ENCODE results near the gene UBA52. TPM values are rescaled to one million over a fixed set of nuclear protein-coding genes. Genes with fewer than 3 reads are reported as not detected.

Gene UBA52
- total and polyA plus RNA-seq, 2 of the 8 experiments (the other 6 are each of a cell fraction or from before 2014, with no cell fraction given) = 1,340 to 5,409 TPM

- no peak for TF ChIP-seq ATF3 (IDR thresholded peaks at IDR 0.05; ENCODE audit: insufficient read depth, low read depth, low read length)
- TF ChIP-seq TAF1 (IDR thresholded peaks at IDR 0.05; ENCODE audit: low read depth, low read length) = no peak
- no peak for TF ChIP-seq SP4 (IDR thresholded peaks at IDR 0.05; ENCODE audit: low read length)
Observed at GRCh38 chr19:18595475-18595874, 23.8 kb downstream of the UBA52 start (continued).
